DMS114 treated with DMSO at 0.1 percent for 48 hours (cell line): ENCODE results near the gene FAAP20.

Source experiments
- DNase-seq: peaks from one replicate; lab custom pipeline; 2025; ENCODE audit not compliant: unreplicated experiment; lab: John Stamatoyannopoulos, UW

The FAAP20 gene

DNA sequence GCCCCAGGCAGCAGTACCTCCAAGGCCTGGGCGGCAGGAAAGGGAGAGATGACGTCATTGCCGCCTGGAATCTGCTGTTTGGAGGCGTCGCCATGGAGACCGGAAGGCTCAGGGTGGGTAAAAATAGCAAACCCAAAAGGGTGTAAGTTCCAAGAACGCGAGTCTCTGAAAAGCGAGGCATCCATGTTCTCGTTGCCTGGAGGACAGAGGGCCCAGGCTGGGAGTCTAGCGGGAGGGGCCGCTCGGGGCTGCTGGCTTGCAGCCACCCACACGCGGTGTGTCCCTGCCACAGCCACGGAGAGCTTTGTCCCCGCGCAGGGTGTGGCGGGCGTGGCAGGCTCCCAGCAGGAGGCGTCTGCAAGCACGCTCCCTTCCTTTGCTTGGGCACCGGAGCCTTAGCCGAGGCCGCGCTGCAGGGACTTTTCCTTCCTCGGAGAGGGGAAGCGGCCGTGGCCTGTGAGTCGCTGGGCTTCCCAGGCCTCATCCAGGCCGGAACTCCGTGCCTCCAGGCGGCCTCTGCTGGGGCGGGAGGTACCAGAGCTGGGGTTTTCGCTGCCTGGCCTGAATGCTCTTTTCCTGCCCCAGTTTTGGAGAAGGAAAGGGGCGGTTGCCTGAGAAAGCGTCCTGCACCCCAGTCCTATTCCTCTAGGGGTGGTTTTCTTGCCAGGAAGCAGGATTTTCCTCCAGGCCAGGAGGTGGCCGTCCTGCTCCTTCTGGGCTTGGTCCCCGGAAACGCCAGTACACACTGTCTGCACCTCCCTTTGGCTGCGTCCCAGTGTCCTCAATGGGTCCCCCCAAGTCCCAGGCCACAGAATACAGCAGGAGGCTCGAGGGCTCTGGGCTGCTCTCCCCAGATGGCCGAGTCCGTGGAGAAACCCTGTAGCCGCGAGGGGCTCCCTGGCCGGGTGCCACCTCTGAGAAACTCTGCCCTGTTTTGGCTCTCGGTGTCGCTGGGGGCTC is 18.2 kb upstream of the FAAP20 start:
- no peak for DNase-seq

DNA sequence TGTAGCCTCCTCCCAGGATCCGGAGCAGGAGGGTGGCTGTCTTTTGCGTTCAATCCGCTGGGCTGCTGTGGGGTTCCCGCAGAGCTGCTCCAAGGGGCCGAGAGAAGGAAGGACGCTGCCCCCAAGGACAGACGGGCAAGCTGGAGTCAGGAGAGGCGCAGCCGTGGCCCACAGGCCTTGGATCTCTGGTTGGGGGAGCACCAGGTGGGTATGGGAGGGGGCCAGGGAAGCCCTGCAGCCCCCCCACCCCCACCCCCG is 17.6 kb upstream of the FAAP20 start:
- no peak for DNase-seq

DNA sequence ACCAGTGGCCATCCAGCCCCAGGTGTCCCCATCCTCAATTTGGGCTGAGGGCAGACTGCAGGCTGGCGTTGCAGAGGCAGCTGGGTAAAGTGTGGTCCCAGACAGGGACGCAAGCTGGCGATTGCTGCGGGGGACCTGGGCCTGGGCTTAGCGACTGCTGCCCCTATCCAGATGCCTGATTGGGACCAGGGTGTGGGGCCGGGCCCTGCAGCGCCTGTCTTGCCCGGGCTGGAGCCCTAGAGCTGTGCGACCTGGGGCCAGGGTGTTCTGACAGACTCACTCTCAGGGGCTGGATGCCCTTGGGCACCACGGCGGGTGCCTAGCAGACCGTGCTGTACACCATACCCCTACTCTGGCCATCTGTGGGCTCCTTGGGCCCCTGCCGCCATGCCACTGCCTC is 16.2 kb upstream of the FAAP20 start:
- DNase-seq = no peak

DNA sequence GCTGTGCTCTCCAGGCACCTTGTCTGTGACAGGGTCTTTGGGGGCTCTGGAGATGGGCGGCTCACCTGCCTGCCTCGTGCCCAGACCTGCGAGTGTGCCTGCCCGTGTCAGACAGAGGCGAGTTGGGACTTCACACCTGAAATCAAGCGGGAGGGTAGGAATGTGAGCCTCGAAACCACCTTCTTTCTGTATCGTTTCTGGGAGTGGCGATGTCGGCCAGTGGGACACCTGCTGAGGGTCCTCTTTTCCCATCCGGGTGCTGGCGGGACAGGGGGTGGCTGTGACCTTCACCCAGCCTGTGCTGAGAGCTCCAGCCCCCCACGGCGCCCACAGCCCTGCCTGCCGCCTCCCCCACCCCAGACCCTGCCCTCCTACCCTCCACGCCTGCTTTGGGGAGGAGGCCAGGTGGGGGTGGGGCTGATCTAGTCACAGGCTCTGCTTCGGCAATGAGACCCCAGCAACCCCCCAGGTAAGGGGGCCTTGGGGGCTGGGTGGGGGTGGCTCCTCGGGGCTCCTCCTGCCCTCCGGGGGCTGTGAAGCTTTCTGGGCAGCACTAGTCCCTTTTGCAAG is 15.6 kb upstream of the FAAP20 start:
- DNase-seq = no peak

DNA sequence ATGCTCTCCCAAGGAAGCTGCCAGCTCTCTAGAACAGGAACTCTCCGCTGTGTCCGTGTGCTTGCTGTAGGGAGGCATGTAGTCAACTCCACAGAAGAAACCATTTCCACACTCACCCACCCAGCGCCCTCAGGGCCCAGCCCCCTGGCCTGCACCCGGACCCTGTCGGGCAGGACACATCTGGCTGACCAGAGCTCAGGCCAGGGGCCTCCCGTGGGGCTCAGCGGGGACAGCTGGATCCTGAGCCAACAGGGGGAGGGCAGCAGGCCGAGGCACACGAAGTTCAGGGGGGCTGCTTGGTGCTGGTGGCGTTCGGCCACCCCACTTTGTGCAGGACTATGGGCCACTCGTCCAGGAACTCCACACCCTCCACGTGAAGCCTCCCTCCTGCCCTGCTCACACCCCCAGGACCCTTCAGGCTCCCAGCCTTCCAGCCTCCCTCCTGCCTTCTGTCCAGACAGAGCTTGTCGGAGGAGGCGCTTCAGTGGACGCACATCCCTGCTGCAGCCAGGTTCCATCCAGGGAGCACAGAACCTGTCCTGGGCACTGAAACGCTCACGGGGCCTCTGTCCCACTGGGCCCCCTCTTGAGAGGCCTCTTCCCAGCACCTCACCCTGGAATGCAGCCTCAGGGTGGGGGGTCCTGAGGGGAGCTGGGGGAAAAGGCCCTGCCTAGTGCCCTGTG is 15.0 kb upstream of the FAAP20 start:
- DNase-seq = no peak

DNA sequence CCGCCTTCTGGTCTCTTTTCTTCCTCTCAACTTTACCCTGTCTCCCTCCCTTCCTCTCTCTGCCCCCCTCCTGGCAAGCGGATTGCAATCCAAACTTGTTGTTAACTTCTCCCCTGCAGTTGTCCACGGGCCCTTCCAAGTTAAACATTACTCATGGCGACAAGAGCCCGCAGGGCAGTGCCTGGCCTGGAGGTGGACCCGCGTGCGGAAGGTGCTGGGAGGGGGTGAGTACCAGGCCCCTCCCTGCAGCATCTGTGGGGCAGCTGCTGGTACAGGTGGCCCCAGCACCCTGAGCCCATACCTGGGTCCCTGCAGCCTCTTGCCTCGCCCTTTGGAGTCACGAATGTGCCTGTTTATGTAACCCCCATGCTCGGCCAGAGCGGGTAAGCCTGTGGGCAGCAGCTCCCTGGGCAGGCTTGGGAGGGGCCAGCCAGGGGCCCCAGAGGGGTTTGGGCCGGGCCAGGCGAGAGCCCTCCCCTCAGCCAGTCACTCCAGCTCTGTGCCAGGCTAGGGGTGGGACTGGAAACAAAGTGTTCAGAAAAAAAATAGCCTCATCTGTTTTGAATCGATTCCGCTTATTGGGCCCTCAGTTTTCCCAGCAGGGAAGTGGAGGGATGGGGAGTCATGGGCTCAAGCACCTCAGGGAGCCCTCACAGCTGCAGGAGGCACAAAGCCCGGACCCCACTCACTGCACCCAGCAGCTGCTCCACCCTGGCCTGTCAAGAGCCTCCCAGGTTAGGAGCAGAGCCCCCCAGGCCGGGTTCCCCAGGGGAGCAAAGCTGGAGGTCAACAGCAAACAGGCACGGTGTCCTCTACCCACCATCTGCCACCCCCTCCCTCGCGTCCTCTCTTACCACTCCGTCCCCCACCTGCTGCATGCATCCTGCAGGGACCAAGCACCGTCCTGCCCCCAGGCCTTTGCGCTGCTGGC is 14.0 kb upstream of the FAAP20 start:
- no peak for DNase-seq

DNA sequence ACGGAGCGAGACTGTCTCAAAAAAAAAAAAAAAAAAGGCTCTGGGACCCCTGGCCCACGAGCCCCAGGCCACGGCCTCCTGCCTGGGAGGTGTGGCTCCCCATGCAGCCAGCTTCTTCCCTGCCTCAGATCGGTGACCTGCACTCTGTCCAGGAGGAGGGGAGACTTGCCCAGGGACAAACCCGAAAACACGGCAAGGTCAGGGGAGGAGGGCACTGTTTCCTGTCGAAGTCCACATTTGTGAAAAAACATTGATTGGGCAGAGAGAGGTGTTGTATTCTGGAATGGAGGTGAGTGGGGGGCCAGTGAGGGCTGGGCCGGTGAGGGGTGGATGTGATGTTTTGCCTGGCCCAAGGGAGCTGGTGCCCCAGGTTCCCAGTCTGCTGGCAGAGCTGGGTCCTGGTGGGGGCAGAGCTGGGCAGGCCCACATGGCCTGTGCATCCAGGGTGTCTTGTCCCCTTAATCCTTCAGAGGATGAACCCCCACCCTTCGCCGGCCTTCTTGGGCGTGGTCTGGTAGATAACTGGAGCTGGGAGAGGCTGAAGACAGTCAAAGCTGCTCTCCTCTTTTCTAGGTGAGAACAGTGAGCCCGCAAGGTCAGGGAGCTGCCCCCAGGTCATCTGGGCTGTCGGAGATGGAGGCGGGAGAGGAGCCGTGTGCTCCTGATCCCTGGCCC is 12.4 kb upstream of the FAAP20 start:
- no peak for DNase-seq

DNA sequence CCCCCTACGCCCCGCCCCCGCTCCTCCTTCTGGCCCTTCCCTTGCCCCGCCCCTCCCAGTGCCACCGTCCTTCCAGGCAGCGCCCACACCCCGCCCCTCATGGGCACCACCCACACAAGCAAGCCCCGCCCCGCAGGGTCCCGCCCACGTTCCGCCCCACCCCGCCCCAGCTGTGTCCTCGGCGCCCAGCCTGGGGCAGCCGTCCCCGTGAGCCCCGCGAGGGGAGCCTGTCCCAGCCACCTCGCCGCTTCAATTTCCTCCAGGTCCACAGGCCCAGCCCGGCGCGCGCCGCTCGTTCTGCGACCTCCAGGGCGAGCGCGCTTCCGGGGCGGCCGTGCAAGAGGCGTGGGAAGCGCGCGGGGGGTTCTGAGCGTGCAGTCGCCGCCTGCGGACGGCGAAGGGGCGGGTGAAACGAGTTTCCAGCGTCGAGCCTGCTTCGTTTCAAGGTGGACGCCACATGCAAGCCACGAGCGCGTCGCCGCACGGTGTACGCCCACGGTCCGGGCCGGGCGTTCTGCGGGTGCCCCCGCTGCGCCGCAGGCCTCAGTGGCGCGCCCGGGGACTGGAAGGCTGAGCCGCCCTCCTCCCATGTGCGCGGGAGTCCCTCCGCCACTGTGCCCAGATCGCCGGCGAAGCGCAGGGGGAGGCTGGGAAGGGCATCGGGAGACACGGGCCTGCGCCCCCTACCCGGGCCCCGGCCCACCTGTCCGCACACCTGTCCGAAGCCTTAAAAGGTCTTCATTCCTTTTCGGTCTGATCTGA is 10.8 kb upstream of the FAAP20 start:
- peak; percentile 64 for DNase-seq

DNA sequence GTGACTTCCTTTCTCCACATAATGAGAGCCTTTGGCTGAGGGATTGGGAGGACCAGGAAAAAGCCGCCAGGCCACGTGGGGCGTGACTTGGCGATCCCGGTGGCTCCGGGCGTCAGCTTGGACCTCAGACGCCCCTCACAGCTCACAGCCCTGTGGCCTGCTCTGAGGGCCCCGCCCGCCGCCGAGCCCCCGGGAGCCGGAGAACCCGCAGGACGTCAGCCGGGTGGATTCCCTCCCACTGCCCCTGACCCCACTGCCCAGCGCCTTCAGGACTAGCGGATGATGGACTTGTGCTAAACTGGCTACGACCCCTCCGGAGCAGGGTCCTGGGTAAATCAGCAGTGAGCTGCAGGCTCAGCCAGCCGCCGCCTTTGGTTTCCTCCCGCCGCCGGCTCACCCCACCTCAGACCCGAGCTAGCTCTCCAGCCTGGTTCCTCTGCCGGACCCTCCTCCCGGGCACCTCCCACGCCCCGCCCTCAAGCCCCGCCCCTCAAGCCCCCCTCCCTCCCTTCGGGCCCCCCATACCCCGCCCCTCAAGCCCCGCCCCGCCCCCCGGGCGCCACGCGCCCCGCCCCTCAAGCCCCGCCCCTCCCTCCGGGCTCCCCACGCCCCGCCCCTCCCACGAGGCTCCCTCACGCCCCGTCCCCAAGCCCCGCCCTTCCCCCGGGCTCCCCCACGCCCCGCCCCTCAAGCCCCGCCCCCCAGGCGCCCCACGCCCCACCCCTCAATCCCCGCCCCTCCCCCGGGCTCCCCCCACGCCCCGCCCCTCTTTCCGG is 10.0 kb upstream of the FAAP20 start:
- peak; percentile 37 for DNase-seq

DNA sequence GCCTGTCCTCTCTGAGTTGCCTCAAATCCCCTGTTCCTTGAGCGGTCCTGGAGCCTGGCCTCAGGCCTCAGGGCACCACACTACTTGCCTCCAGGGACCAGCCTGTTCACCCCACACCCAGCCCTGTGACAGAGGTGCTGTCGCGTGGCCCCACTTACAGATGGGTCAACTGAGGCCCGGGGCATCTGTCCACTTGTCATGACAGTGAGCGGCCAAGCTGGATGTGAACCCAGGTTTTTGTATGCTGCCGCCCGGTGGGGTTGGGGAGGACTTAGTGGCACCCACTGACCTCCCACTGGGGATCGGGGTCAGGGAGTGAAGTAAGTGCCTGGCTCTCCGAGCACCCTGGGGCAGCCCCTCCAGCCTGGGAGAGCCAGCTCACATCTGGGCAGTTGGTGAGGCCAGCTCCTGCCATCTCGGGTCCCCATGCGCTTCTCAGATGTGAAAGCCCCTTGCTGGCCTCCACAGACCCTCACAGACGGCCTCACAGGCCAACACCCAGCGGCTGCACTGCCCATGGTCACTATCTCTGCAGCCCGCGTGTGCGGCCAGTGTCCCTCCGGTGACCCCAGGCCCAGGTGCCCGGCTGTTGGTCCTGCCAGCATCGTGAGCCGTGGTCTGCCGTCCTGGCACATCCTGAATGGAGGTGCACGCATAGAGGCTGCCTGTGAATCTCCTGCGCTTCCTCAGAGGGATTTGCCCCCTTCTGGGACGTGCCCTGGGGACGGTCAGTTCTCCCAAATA is 9.3 kb upstream of the FAAP20 start:
- no peak for DNase-seq

DNA sequence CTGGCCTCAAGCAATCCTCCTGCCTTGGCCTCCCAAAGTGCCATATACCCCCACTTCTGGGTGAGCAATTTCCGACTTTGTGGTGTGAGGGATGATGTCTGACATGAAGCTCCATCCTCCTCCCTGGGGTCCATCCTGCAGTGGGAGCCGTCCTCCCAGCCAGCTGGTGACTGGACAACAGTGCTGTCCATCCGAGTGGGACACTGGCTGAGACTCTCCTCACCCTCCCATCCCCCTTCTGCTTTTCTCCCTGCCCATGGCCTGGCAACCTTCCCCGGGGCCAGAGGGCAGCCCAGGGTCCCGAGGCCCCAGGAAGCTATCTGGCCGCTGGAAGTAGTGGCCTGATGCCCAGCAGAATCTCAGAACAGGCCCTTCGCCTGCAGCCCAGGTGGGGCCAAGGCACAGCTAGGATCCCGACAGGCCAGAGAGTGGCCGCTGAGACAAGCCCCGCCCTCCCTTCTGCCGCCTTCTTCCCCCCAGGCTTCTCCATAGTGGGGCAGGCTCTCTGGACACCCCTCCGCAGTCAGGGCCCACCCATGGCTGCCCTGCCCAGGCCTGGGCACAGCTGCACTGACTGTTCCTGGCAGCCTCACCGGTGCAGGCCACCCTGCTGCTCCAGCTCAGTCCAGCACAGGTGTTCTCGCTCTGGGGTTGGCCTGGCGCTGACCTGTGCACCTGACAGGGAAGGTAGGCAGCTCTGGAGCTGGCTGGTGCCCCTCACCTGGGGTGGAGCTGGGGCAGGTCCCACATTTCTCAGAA is 8.4 kb upstream of the FAAP20 start:
- no peak for DNase-seq

DNA sequence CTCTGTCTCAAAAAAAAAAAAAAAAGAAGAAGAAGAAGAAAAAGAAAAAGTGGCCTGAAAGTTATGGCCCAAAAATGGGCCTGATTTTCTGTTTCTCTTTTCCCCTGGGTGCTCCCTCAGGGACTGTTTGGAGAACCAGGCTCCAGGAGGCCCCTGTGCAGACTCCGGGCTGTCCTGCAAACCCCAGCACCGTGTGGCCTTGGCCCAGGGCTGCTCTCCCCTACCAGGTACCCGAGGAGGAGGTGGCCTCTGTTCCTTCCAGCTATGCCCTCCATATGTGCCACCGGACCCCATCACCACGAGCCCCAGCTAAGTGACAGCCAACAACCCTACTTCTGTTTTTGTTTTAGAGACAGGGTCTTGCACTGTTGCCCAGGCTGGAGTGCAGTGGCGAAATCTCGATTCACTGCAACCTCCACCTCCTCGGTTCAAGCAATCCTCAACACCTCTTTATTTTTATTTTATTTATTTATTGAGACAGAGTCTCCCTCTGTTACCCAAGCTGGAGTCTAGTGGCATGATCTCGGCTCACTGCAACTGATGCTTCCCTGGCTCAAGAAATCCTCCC is 7.5 kb upstream of the FAAP20 start:
- DNase-seq = no peak

DNA sequence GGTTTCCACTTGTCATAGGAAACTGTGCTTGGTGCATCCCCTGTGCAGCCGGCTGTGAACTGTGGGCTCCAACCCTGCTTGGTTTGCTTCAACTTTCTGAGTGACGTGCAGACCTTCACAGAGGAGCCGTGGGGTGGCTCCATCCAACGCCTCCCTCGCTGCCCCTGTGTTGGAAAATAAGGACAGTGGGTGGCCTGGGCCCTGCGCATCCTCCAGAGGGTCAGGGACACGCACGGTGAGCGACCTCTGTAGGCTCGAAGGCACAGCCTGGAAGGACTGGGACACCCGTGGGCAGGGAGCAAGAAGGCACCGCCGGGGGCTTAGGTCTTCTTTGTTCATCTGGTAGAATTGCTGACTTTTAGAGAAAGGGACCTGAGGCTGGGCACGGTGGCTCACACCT is 6.5 kb upstream of the FAAP20 start:
- no peak for DNase-seq

DNA sequence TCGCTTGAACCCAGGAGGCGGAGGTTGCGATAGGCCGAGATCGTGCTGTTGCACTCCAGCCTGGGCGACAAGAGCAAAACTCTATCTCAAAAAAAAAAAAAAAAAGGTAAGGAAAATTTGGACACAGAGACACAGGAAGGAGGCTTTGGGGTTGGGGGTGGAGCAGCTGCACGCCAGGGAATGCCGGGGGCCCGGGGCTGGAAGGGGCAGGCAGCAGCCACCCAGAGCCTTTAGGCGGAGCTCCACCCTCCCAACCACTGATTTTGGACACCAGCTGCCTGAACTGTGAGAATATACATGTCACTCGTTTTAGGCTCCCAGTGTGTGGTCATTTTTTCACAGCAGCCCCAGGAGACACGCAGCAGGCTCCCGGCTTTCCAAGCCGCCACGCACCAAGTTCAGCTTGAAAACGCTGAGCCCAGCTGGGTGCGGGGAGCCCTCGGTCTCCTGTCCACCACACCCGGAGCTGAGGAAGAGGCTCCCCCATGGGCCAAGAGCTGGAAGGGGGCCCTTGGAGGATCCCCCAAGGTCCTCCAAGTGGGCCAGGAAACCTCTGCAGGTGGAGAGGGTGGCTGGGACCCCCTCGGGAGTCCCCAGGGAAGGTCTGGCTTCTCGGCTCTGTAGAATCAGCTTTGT is 5.9 kb upstream of the FAAP20 start:
- DNase-seq = no peak

DNA sequence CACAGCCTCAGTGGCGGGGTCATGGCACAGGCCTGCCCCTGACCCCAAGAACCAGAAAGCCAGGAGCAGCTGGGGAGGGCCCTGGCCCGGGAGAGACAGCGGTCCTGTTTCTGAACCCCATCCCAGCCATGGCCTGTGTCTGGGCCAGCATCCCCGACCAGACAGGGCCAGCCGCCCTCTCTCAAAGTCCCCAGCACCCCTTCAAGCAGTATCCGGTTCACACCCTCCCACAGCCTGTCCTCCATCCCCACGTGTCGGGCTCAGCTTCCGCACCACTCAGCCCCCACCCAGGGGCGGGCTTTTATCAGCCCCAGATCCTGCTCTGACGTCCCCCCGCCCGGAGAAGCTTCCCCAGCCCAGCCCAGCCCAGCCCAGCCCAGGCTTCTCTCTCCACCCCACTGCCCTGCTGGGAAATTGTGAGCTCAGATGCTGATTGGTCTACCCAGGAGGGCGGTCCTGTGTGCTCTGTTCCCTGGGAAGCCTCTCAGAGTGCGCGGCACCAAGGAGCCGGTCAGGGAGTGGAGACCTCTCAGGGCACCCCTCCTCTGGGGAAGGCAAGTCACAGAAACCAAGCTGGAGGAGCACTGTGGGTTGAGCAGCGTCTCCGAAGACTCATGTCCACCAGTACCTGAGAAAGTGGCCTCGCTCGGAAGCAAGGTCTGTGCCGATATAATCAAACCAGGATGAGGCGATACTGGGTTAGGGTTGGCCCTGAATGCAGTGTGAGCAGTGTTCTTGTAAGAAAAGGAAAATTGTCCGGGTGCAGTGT is 4.7 kb upstream of the FAAP20 start:
- no peak for DNase-seq

DNA sequence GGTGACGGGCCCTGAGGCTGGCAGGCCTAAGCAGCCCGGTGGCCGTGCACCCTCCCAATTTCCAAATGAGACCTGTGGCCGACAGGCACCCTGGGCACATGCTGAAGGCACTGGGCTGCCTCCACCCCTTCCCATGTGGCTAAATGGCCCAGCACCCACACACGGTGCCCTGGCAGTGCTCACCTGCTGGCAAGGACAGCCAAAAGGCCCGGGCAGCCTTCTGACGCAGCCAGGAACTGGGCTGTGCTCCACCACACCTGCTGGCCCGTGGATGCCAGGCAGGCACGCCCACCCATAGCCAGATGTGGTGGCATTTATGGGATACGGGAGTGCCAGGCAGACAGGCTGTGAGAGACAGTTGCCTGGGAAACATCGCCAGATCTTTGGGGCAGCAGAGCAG is 4.0 kb upstream of the FAAP20 start:
- DNase-seq = no peak
